Measurements from ENCODE around the gene VAPA. TPM values are rescaled to one million over a fixed set of nuclear protein-coding genes. Genes with fewer than 3 reads are reported as not detected.

Gene VAPA
- total RNA-seq, 2 donors from 2014 or later = 122 to 168 TPM

GRCh38 chr18:9931678-9932077 is 17.9 kb downstream of the VAPA start:
- Mint-ChIP-seq H3K9me3 (no peaks in the 10 kb centered on the region), H3K27me3 (ENCODE audit: insufficient read depth) (no peaks in the 10 kb centered on the region), H3K36me3 (ENCODE audit: low read depth) (peaks cover 38% of the 10 kb centered on the region), H3K27ac (no peak overlapping the region), H3K4me1 (peaks cover 27% of the 10 kb centered on the region), H3K4me3 (no peak overlapping the region)
- H3K27ac ChIP-seq (ENCODE audit: low read depth, low read length) = no peak overlapping the region
- H3K4me1 ChIP-seq (ENCODE audit: control insufficient read depth, insufficient read depth, low read length) = peaks cover 5% of the 10 kb centered on the region
- no peak for TF ChIP-seq CTCF (conservative IDR thresholded peaks at IDR 0.05)
- no peaks in the 10 kb centered on the region for H3K9me3 ChIP-seq (ENCODE audit: control insufficient read depth, low read length)
- 94 to 100% methylated on average over 4 to 5 of the region's 5 CpGs for WGBS, 2 experiments (ENCODE audit: insufficient coverage in 1 of 2, insufficient read length in 1 of 2)
- DNase-seq = no peak
- peaks cover 41% of the 10 kb centered on the region for H3K36me3 ChIP-seq (ENCODE audit: control insufficient read depth, insufficient read depth, low read length)
- no peak overlapping the region for H3K9ac ChIP-seq (ENCODE audit: extremely low read depth, low read length, poor library complexity, severe bottlenecking)
- H3K27me3 ChIP-seq (ENCODE audit: control insufficient read depth, insufficient read depth, low read length, poor library complexity, severe bottlenecking) = no peaks in the 10 kb centered on the region
- no peak overlapping the region for H3K4me3 ChIP-seq (ENCODE audit: low read length)

GRCh38 chr18:9933865-9934264 is 20.0 kb downstream of the VAPA start:
- H3K27me3 ChIP-seq (ENCODE audit: control insufficient read depth, insufficient read depth, low read length, poor library complexity, severe bottlenecking) = no peaks in the 10 kb centered on the region
- TF ChIP-seq CTCF (conservative IDR thresholded peaks at IDR 0.05) = no peak
- H3K9me3 ChIP-seq (ENCODE audit: control insufficient read depth, low read length) = no peaks in the 10 kb centered on the region
- H3K4me1 Mint-ChIP-seq = peaks cover 10% of the 10 kb centered on the region
- no peak overlapping the region for H3K27ac ChIP-seq (ENCODE audit: low read depth, low read length)
- peak overlapping the region; percentile 2 for H3K27ac Mint-ChIP-seq
- 97 to 100% methylated on average over 2 to 3 of the region's 3 CpGs for WGBS, 2 experiments (ENCODE audit: insufficient coverage in 1 of 2, insufficient read length in 1 of 2)
- no peak for DNase-seq
- peaks cover 62% of the 10 kb centered on the region for H3K36me3 ChIP-seq (ENCODE audit: control insufficient read depth, insufficient read depth, low read length)
- no peak overlapping the region for H3K4me3 ChIP-seq (ENCODE audit: low read length)
- no peaks in the 10 kb centered on the region for H3K9me3 Mint-ChIP-seq
- no peaks in the 10 kb centered on the region for H3K27me3 Mint-ChIP-seq (ENCODE audit: insufficient read depth)
- peaks cover 54% of the 10 kb centered on the region for H3K36me3 Mint-ChIP-seq (ENCODE audit: low read depth)
- no peak overlapping the region for H3K9ac ChIP-seq (ENCODE audit: extremely low read depth, low read length, poor library complexity, severe bottlenecking)
- H3K4me3 Mint-ChIP-seq = no peak overlapping the region
- H3K4me1 ChIP-seq (ENCODE audit: control insufficient read depth, insufficient read depth, low read length) = no peaks in the 10 kb centered on the region

- Mint-ChIP-seq H3K4me3 (no peak overlapping the region), H3K27ac (no peak overlapping the region), H3K27me3 (ENCODE audit: insufficient read depth) (no peaks in the 10 kb centered on the region), H3K4me1 (peaks cover 6% of the 10 kb centered on the region), H3K9me3 (no peaks in the 10 kb centered on the region), H3K36me3 (ENCODE audit: low read depth) (peaks cover 54% of the 10 kb centered on the region)
- no peak overlapping the region for H3K9ac ChIP-seq (ENCODE audit: extremely low read depth, low read length, poor library complexity, severe bottlenecking)
- no peak for TF ChIP-seq CTCF (conservative IDR thresholded peaks at IDR 0.05)
- H3K4me1 ChIP-seq (ENCODE audit: control insufficient read depth, insufficient read depth, low read length) = no peaks in the 10 kb centered on the region
- H3K9me3 ChIP-seq (ENCODE audit: control insufficient read depth, low read length) = no peaks in the 10 kb centered on the region
- H3K27ac ChIP-seq (ENCODE audit: low read depth, low read length) = no peak overlapping the region
- WGBS, 2 experiments (ENCODE audit: insufficient coverage in 1 of 2, insufficient read length in 1 of 2) = 100% methylated on average over 1 of the region's 3 CpGs; no CpG with 5 or more reads in 1 of the 2 experiments
- DNase-seq = no peak
- H3K36me3 ChIP-seq (ENCODE audit: control insufficient read depth, insufficient read depth, low read length) = peaks cover 65% of the 10 kb centered on the region
- H3K27me3 ChIP-seq (ENCODE audit: control insufficient read depth, insufficient read depth, low read length, poor library complexity, severe bottlenecking) = no peaks in the 10 kb centered on the region
- H3K4me3 ChIP-seq (ENCODE audit: low read length) = no peak overlapping the region
Observed at GRCh38 chr18:9934274-9934673, 20.5 kb downstream of the VAPA start.

Measured in endodermal cell (in vitro differentiated cells).